ENCODE measurements around the gene GLRX5. TPM values are rescaled to one million over a fixed set of nuclear protein-coding genes. Genes with fewer than 3 reads are reported as not detected.

GLRX5 gene
- 51.4 and 94.1 TPM in 2 replicates for total RNA-seq

GRCh38 chr14:95534299-95535225 is at the start of gene GLRX5:
TSS of gene GLRX5 (plus strand) at chr14:95535050. CDS start at chr14:95535090, 40 bp downstream.
- H3K4me3 ChIP-seq (ENCODE audit: low read depth, low read length), result peak within 1 kb of the TSS; percentile 86
- no peak for TF ChIP-seq CTCF (conservative IDR thresholded peaks at IDR 0.05; ENCODE audit: low read depth, low read length)
- DNase-seq (ENCODE audit: low read depth), result peak; percentile 99

GRCh38 chr14:95485222-95485819 is 49.5 kb upstream of the GLRX5 start:
- DNase-seq (ENCODE audit: low read depth), result no peak
- TF ChIP-seq CTCF (conservative IDR thresholded peaks at IDR 0.05; ENCODE audit: low read depth, low read length), result no peak
- H3K4me3 ChIP-seq (ENCODE audit: low read depth, low read length), result no peak overlapping the region

- H3K4me3 ChIP-seq (ENCODE audit: low read depth, low read length), result no peak overlapping the region
- no peak for DNase-seq (ENCODE audit: low read depth)
- TF ChIP-seq CTCF (conservative IDR thresholded peaks at IDR 0.05; ENCODE audit: low read depth, low read length), result no peak
Observed at GRCh38 chr14:95486875-95487668, 47.8 kb upstream of the GLRX5 start.

GRCh38 chr14:95487669-95488084 is 47.2 kb upstream of the GLRX5 start:
- H3K4me3 ChIP-seq (ENCODE audit: low read depth, low read length), result no peak overlapping the region
- no peak for DNase-seq (ENCODE audit: low read depth)

GRCh38 chr14:95488376-95489213 is 46.3 kb upstream of the GLRX5 start:
- no peak for DNase-seq (ENCODE audit: low read depth)
- no peak for TF ChIP-seq CTCF (conservative IDR thresholded peaks at IDR 0.05; ENCODE audit: low read depth, low read length)
- no peak overlapping the region for H3K4me3 ChIP-seq (ENCODE audit: low read depth, low read length)

More at GRCh38 chr14:95487669-95488084, 47.2 kb upstream of the GLRX5 start:
- no peak for TF ChIP-seq CTCF (conservative IDR thresholded peaks at IDR 0.05; ENCODE audit: low read depth, low read length)
